Heart left ventricle (tissue), 13 donors: Measurements from ENCODE around the gene IPO11.

Experiments used
- POLR2A ChIP-seq, 2 donors: fragments of 450-650 bp; IDR thresholded peaks; one replicate each; pipeline ENCODE4 v1.6.1; 2017; ENCODE audit warnings: antibody characterized with exemption in 2 of 2, mild to moderate bottlenecking in 2 of 2, moderate library complexity in 2 of 2
- TF ChIP-seq, protein P1 (sequence below), 12 donors: fragments of 200-600 bp; sonication (generic) in 4 of 12; IDR thresholded peaks; one replicate each; pipeline versions ENCODE4 v1.5.0 to v1.8.0; 2018 to 2022; ENCODE audit warnings: antibody characterized with exemption in 12 of 12, mild to moderate bottlenecking in 5 of 12
- donor health status: ischemic (EF 13 %, LVEDD 7.1; RV severe dilation, severe dysfunction).
- donor health status: DM: no; HTN: yes; CAD: no.
- donor health status: DM: no; HTN: no; CAD: no.
- donor health status: ischemic (EF 25% LVEDD 6.9; RV normal size, moderate dysfunction).
- donor health status: ischemic (EF 25% LVEDD 5.7; RV mildly dilated, moderate dysfunction).
- donor health status: ischemic (EF 35%, LVEDD 5.7; RV mildly dilated, moderate dysfunction).
- donor health status: nonischemic (EF 11% LVEDD 7.7; RV severe dilation, severe dysfunction).
- donor health status: DM: yes; HTN: yes; CAD: no.
- donor health status: PGD.
- donor health status: ischemic (EF 29% LVEDD 5.4; RV normal size, mild dysfunction).
- donor health status: nonischemic (EF 23%, LVEDD 6.1; RV moderate dilation, normal function).

DNA sequence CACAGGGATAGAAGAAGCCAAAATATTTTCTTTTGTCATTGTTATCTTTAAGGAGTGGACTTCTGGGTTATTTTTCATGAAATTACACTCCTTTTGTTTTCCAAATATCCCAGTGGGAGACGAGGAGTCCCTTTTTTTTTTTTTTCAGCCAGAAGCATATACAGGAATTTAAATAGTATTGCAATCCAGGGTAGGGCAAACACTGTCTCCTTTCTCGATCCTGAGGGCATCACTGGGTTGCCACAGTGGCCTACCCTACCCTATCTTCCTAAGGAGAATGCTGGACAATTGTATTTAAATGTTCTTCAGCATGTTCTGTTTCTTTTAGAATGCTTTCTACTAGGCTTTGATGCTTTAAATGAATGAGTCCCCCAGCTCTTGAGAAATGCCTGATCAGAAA, 214.0 kb downstream of the IPO11 start:
- TF ChIP-seq, protein P1, sequence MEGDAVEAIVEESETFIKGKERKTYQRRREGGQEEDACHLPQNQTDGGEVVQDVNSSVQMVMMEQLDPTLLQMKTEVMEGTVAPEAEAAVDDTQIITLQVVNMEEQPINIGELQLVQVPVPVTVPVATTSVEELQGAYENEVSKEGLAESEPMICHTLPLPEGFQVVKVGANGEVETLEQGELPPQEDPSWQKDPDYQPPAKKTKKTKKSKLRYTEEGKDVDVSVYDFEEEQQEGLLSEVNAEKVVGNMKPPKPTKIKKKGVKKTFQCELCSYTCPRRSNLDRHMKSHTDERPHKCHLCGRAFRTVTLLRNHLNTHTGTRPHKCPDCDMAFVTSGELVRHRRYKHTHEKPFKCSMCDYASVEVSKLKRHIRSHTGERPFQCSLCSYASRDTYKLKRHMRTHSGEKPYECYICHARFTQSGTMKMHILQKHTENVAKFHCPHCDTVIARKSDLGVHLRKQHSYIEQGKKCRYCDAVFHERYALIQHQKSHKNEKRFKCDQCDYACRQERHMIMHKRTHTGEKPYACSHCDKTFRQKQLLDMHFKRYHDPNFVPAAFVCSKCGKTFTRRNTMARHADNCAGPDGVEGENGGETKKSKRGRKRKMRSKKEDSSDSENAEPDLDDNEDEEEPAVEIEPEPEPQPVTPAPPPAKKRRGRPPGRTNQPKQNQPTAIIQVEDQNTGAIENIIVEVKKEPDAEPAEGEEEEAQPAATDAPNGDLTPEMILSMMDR (IDR thresholded peaks at IDR 0.05), result no peak
- no peak for TF ChIP-seq POLR2A (IDR thresholded peaks at IDR 0.05)
